Nasal cavity respiratory epithelium epithelial cell of viscerocranial mucosa (primary cell): ENCODE data around the gene ZSCAN31. TPM values are rescaled to one million over a fixed set of nuclear protein-coding genes. Genes with fewer than 3 reads are reported as not detected.

Source experiments
- total RNA-seq: library from RNA; depleted of rRNA; stranded (reverse); fragments of >200 nt; gene quantifications from 2 replicates; pipeline ENCODE4 v1.2.3, GENCODE V29; 2014

Gene ZSCAN31
- 24.9 and 64.0 TPM in 2 replicates for total RNA-seq

DNA sequence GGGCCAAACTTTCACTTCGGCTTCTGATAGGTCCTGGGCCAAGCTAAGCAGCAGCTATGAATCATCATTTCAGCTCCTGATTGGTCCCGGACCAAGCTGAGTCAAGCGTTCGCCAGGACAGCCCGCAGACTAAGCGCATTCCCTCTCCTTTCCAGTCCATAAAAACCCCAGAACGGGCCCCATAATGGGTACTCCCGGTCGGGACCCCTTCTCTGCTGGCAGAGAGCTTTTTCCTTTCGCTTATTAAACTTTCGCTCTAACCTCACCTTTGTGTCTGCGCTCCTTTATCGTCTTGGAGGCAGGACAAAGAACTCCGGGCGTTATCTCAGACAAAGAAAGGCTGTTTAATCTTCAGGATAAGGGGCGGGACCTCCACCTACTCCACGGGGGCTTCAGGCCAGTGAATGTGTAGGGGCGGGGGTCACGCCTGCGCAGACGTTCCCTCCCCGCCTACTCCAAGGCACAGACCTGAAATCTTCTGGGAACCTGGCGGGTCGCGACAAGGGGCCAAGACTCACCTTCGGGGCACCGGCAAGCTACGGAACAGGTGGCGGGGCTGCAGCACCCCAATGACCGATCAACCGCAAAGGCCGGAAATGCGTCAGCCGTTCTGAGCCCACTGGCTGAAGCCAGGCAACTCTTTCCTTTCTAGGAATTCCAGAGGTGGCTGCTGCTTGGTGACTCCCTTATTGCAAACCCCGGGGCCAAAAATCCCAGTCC lies at the start of gene ZSCAN31:
Gene ZSCAN31, minus strand, starts transcription at position 585 of the 720 bp plus-strand sequence. CDS start 6,465 bp downstream, outside the sequence.

DNA sequence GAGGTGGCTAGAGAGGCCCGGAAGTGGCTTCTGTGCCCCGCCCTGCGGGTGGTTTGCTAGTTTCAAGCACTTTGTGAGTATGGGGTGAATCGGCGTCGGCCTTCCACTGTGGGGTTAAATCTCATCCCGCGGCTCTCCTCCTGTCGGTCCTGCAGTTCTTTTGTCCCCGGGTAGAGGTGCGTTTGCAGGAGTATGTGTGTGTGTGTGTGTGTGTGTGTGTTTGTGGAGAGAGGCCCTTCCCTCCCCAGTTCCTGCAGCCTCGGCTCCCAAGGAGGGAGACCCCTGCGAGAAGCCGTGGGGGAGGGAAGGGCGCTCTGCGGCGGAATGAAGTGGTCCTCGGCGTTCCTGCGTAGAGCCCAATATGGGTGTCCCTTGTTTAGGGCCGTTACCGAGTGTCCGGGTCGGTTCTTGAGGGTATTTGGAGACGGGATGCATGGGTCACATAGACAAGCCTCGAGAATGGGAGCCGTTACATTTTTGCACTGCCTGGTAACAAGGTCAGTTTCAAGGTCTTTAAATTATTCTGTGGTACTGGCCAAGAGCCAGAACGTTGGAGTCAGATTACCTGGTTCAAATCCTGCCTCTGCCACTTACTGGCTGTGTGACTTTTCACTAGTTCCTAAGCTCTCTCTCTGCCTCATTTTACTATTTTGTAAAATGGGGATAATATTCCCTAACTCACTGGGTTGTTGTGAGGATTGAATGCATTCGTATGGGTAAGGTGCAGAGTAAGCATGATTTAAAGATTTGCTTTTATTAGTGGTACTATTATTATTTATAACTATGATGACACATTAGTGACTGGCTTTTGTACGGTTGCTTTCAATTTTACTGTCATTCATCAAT lies 14.2 kb upstream of the ZSCAN31 start, which contains the start of gene ZKSCAN3:
Gene ZKSCAN3, plus strand, starts transcription at position 56 of the 846 bp plus-strand sequence. CDS start 9,640 bp downstream, outside the sequence.

GRCh38 chr6:28281288-28282064 lies 54.5 kb downstream of the ZSCAN31 start, which contains the start of gene PGBD1:
Gene PGBD1, plus strand, starts transcription at chr6:28281572. Its CDS starts 2,242 bp downstream, at chr6:28283814.

Other genes starting within 250 kb of the ZSCAN31 start
- gene ZSCAN16, start 211.5 kb downstream of the ZSCAN31 start, total RNA-seq: 5.6 and 10.3 TPM in 2 replicates
- 7.2 and 15.9 TPM in 2 replicates for gene ZKSCAN8, start 194.3 kb downstream of the ZSCAN31 start, total RNA-seq
- 9.9 and 16.6 TPM in 2 replicates for gene ZSCAN9, start 110.9 kb downstream of the ZSCAN31 start, total RNA-seq
- gene ZKSCAN4, start 83.9 kb downstream of the ZSCAN31 start, total RNA-seq: 3.8 and 5.8 TPM in 2 replicates
- gene NKAPL, start 76.9 kb downstream of the ZSCAN31 start, total RNA-seq: 1.9 and 3.1 TPM in 2 replicates
- 6.2 and 10.8 TPM in 2 replicates for gene ZSCAN26, start 69.0 kb downstream of the ZSCAN31 start, total RNA-seq
- gene PGBD1, start 54.6 kb downstream of the ZSCAN31 start, total RNA-seq: 2.1 and 3.7 TPM in 2 replicates
- 3.1 and 6.5 TPM in 2 replicates for gene ZKSCAN3, start 13.8 kb upstream of the ZSCAN31 start, total RNA-seq
- 6.5 and 7.8 TPM in 2 replicates for gene ZSCAN12, start 63.6 kb upstream of the ZSCAN31 start, total RNA-seq
- 1.7 and 7.2 TPM in 2 replicates for gene ZSCAN23, start 107.3 kb upstream of the ZSCAN31 start, total RNA-seq
- gene GPX6, start 179.6 kb upstream of the ZSCAN31 start, total RNA-seq: not detected in 2 replicates
- not detected in 2 replicates for gene GPX5, start 189.7 kb upstream of the ZSCAN31 start, total RNA-seq